HuH-7 (cell line): ENCODE results near the gene C2CD3.

ENCODE experiments used
- DNase-seq: peaks from one replicate; pipeline ENCODE4 v3.0.0; 2011; ENCODE audit warnings: low spot score

C2CD3 gene

GRCh38 chr11:74170694-74171629 is at the start of gene C2CD3, which contains the start of gene PPME1:
TSS of gene C2CD3 (minus strand) at chr11:74171002. CDS start at chr11:74170792, 210 bp downstream.
TSS of gene PPME1 (plus strand) at chr11:74171289. CDS start at chr11:74171422, 133 bp downstream.
- DNase-seq = peak; percentile 80

- DNase-seq = no peak
These were observed 49.6 kb upstream of the C2CD3 start for GRCh38 chr11:74220376-74220775.

GRCh38 chr11:74212533-74212932 is 41.7 kb upstream of the C2CD3 start:
- DNase-seq = no peak

- DNase-seq = no peak
These were observed 37.7 kb upstream of the C2CD3 start for GRCh38 chr11:74208507-74208906.

GRCh38 chr11:74206746-74207145 is 35.9 kb upstream of the C2CD3 start:
- DNase-seq = no peak

GRCh38 chr11:74205181-74205580 is 34.4 kb upstream of the C2CD3 start:
- no peak for DNase-seq

GRCh38 chr11:74204701-74205100 is 33.9 kb upstream of the C2CD3 start:
- DNase-seq = no peak

- no peak for DNase-seq
These were observed 33.2 kb upstream of the C2CD3 start for GRCh38 chr11:74203966-74204365.

- DNase-seq = no peak
These were observed 26.1 kb upstream of the C2CD3 start for GRCh38 chr11:74196781-74197486.

GRCh38 chr11:74195828-74196227 is 25.0 kb upstream of the C2CD3 start:
- DNase-seq = no peak

GRCh38 chr11:74185695-74186094 is 14.9 kb upstream of the C2CD3 start:
- DNase-seq = no peak

GRCh38 chr11:74185285-74185684 is 14.5 kb upstream of the C2CD3 start:
- no peak for DNase-seq

- DNase-seq = no peak
These were observed 11.8 kb upstream of the C2CD3 start for GRCh38 chr11:74182635-74183034.

GRCh38 chr11:74179234-74180052 is 8.6 kb upstream of the C2CD3 start:
- no peak for DNase-seq

- no peak for DNase-seq
These were observed 5.1 kb upstream of the C2CD3 start for GRCh38 chr11:74175920-74176319.

GRCh38 chr11:74171997-74172396 is 1.2 kb upstream of the C2CD3 start:
- DNase-seq = no peak

GRCh38 chr11:74171630-74171968 is 797 bp upstream of the C2CD3 start:
- no peak for DNase-seq

GRCh38 chr11:74169738-74170458 is 904 bp downstream of the C2CD3 start:
- no peak for DNase-seq

- no peak for DNase-seq
These were observed 2.0 kb downstream of the C2CD3 start for GRCh38 chr11:74168838-74169237.

- DNase-seq = no peak
These were observed 7.9 kb downstream of the C2CD3 start for GRCh38 chr11:74162681-74163467.

GRCh38 chr11:74159642-74160041 is 11.2 kb downstream of the C2CD3 start:
- no peak for DNase-seq
